SKM-1 (cell line): Measurements from ENCODE around the gene RNU5B-1.
A peak's percentile ranks its signal among the peaks of the same experiment; 100 is the strongest.

Experiments used
- DNase-seq: peaks from one replicate; lab custom pipeline; 2025; ENCODE audit not compliant: unreplicated experiment; lab: John Stamatoyannopoulos, UW

The RNU5B-1 gene

DNA sequence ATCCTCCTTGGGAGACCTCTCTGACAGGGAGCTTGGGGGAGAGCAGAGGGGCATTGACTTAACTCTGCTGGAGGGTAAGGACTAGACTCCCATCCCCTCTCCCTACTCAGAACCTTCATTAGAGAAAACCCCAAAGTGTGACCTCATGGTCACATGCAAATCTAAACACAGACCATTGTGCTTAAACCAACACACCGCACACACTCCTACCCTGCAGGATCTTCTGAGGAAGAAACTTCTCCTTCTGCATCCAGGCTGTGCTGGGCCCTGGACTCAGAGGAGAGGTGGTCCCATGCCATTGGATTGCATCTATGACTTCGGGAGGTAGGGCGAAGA, 17.0 kb upstream of the RNU5B-1 start:
- DNase-seq = no peak

DNA sequence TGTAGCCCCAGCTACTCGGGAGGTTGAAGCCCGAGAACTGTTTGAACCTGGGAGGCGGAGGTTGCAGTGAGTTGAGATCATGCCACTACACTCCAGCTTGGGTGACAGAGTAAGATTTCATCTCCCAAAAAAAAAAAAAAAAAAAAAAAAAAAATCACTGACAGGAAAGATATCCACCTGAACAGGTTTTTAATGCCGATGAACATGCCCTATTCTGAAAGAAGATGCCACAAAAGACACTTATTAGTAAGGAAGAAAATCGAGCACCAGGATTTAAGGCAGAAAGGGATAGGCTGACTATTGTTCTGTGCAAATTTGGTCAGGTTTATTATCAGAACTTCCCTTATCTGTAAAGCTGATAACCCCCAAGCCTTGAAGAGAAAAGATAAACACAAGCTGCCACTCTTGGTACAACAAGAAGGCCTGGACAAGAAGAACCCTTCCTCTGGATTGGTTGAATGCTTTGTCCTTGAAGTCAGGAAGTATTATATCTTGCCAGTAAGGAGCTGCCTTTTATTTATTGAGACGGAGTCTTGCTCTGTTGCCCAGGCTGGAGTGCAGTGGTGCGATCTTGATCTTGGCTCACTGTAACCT, 15.1 kb upstream of the RNU5B-1 start:
- DNase-seq = no peak

DNA sequence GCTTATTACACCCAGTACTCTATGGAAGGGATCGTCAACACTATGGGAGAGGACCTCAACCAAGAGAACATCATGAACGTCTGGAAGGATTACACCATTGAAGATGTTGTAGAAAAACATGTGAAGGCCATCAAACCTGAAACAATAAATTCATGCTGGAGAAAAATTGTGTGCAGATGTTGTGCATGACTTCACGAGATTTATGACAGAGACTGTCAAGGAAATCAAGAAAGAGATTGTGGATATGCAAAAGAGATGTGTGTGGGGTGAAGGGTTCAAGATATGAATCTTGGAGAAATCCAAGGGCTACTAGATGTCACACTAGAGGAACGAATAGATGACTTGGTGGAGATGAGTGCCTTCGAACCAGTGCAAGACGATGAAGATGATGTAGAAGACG, 14.2 kb upstream of the RNU5B-1 start:
- no peak for DNase-seq

DNA sequence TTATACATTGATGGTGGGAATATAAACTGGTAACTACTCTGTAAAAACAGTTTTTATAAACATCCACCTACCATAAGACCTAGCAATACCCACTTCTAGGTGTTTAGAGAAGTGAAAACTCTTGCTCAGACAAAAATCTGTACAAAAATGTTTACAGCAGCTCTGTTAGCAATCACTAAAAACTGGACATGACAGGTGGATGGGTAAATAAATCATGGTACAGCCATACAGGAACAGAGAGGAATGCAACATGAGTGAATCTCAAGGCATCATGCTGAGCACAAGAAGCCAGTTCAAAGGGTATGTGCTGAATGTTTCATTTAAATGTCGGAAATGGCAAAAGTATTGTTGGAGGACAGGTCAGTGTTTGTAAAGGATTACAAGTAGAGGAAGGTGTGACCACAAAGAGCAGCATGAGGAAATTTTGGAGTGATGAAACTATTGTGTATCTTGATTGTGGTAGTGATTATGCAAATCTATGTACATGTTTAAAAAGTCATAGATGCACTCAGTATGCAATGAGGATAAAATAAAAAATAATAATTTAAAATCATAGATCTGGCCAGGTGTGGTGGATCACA, 11.4 kb upstream of the RNU5B-1 start:
- no peak for DNase-seq

DNA sequence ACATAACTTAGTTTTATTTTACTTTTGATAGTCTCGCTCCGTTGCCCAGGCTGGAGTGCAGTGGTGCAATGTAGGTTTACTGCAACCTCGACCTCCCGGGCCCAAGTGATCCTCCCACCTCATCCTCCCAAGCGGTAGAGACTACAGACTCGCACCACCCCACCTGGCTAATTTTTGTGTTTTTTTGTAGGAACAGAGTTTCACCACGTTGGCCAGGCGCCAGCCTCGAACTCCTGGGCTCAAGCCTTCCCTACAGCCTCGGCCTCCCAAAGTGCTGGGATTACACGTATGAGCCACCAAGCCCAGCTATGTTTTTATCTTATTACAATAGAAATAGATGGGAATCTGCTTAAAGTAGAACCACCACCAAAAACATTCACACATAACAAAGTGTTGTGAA, 5.7 kb upstream of the RNU5B-1 start:
- DNase-seq = no peak

DNA sequence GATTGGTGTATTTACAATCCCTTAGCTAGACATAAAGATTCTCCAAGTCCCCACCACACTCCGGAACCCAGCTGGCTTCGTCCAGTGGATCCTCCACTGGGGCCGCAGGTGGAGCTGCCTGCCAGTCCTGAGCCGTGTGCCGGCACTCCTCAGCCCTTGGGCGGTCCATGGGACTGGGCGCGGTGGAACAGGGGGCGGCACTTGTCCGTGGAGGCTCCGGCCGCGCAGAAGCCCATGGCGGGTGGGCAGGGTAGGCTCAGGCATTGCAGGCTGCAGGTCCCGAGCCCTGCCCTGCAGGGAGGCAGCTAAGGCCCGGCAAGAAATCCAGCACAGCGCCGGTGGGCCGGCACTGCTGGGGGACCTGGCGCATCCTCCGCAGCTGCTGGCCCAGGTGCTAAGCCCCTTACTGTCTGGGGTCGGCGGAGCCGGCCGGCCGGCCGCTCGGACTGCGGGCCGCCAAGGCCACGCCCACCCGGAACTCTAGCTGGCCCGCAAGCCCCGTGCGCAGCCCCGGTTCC, 3.5 kb upstream of the RNU5B-1 start:
- no peak for DNase-seq

DNA sequence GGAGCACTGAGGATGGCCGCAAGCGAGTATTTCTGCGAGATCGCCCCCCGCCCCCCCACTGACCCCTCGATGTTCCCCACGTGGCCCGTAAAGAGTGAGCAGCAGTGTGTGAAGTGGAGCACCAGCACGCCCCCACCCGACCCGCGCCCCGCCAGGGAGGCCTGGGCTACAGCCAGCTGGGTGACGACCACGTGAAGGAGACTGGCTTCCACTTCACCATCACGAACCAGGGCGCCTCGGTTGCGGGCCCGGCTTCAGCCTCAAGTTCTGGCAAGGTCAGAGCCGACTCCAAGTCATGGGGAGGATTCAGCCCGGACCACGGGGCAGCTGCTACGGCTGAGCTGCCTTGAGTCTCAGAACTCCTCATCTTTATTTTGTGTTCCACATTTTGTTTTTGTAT, 2.4 kb upstream of the RNU5B-1 start:
- DNase-seq = no peak

DNA sequence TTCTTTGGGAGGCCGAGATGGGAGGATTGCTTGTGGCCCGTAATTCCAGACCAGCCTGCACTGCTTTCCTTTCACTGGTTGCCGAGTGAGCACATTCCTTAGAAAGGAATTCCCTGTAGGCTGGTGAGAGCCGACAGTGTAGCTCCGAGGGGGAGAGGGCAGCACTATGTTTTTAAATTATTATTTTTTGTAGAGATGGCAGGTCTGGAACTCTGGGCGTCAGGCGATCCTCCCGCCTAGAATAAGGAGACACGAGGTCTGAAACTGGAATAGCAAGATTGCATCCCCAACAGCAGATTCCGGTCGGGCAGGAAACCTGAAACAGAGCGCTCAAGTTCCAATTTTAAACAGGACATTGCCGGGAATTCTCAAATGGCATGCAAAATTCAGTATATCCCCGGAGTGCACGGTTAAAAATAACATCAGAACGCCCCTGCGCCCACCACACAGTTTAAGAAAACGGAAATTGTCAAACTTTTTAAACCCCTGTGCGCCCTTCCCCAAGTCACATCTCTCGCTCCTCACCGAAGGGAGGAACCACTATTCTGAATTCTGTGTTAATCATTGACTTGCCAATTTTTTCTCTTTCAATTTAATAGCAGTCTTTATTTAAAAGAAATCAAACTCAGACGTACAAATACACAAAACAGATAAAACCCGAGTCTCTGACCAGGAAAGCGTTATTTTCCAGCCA, 643 bp upstream of the RNU5B-1 start:
- DNase-seq = no peak

DNA sequence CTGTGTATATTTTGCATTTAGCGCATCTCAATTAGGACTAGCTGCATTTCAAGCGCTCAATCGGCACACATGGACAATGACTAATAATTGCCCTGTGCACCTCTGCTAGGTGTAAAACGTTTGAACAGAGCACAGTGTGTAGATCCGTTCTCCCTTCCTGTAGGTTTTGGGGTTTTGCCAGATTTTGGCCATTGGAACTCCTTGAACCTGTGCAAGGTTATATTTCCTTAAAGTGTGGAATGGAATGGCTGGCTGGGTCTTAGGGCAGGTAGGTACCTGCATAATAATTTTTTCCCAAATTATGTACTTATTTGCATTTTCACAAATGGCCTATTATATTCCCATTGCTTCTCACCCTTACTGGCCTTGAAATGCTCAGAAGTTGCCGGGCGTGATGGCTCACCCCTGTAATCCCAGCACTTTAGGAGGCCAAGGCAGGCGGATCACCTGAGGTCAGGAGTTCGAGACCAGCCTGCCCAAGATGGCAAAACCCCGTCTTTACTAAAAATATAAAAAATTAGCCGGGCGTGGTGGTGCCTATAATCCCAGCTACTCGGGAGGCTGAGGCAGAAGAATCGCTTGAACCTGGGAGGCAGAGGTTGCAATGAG, 777 bp downstream of the RNU5B-1 start:
- DNase-seq = no peak

DNA sequence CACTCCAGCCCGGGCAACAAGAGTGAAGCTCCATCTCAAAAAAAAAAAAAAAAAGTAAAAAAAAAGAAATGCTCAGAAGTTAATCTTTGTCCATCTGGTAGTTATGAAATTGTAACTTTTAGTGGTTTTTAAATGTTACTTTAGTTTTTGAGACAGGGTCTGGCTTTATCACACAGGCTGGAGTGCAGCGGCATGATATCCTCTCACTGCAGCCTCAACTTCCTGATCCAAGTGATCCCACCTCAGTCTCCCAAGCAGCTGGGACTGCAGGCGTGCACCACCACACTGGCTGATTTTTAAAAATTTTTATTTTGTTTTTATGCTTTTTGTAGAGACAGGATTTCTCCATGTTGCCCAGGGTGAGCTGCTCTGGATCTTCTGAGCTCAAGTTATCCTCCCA, 1.3 kb downstream of the RNU5B-1 start:
- DNase-seq = no peak

DNA sequence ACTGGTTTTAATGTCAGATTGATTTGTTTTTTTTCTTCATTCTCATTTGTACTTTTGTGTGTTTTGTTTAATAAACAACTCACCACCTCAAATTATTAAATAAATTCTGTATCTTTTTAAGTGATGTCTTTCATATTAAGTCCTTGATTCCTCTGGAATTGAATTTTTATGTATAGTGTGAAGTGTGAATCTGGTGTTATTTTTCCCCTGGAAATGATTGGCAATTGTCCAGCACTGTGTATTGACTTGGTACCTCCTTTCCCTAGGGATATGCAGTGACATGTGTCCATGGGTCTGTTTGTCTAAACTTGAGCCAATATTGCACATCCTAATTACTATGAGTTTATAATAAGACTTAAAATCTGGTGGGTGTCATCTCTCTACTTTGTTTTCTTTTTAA, 2.1 kb downstream of the RNU5B-1 start:
- no peak for DNase-seq

DNA sequence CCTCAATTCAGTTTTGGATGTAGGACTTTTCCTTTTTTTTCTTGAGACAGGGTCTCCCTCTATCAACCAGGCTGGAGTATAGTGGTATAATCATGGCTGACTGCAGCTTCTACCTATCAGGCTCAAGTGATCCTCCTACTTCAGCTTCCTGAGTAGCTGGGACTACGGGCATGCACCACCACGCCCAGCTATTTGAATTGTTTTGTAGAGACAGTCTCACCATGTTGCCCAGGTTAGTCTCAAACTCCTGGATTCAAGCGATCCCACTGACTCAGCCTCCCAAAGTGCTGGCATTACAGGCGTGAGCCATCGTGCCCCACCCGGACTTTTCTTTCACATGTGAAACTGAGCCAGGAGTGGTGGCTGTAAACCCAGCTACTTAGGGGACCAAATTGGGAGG, 3.5 kb downstream of the RNU5B-1 start:
- DNase-seq = no peak

DNA sequence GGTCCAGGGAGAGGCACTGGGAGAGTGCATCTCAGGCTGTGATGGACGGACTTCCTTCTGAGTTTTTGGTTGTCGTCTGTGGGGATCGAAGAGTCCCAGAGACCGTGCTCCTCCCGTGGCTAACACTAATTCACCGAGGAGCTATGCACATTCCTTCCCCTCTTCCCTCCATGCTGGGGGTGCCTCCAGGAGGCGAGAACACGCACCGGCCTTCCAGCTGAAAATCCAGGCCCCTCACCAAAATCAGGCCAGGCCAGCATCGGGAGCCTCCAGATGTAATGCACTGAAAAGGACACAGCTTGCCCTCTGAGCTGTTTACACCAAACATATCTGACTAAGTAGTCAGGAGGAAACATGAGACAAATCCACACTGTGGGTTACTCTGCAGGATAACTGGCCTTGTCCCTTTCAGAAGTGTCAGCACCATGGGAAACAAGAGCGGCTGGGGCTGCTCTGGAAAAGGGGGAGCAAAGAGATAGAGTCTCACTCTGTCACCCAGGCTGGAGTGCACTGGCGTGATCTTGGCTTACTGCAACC, 5.5 kb downstream of the RNU5B-1 start:
- DNase-seq = no peak

DNA sequence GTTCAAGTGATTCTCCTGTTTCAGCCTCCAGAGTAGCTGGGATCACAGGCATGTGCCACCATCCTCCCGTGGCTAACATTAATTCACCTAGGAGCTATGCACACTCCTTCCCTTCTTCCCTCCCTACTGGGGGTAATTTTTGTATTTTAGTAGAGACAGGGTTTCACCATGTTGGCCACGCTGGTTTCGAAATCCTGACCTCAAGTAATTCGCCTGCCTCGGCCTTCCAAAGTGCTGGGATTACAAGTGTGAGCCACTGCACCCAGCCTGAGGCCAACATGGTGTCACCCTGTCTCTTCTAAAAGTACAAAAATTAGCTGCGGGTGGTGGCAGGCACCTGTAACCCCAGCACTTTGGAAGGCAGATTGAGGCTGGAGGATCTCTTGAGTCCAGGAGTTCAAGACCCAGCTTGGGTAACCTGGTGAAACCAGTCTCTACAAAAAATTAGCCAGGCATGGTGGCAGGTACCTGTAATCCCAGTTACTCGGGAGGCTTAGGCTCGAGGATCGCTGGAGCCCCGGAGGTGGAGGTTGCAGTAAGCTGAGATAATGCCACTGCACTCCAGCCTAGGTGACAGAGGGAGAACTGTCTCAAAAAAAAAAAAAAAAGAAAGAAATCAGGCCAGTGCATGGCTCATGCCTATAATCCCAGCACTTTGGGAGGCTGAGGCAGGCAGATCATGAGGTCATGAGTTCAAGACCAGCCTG, 6.1 kb downstream of the RNU5B-1 start:
- DNase-seq = peak; percentile 41

DNA sequence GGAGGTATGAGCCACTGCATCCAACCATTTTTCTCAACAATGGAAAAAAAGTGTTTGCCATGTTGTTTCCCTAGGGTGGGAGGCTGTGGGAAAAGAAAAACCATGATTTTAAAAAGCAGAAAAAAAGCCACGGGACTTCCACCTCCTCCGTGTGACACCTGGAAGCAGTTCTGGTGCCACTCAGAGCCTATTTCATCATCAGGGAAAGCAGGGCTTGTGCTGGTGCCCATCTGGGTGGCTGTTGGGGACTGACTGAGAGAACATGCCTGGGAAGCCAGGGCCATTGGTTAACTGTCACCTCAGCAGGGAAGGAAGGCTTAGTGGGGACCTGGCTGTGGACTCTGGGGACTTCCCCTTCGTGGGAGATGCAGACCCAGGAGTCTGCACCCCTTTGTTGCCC, 7.3 kb downstream of the RNU5B-1 start:
- no peak for DNase-seq

DNA sequence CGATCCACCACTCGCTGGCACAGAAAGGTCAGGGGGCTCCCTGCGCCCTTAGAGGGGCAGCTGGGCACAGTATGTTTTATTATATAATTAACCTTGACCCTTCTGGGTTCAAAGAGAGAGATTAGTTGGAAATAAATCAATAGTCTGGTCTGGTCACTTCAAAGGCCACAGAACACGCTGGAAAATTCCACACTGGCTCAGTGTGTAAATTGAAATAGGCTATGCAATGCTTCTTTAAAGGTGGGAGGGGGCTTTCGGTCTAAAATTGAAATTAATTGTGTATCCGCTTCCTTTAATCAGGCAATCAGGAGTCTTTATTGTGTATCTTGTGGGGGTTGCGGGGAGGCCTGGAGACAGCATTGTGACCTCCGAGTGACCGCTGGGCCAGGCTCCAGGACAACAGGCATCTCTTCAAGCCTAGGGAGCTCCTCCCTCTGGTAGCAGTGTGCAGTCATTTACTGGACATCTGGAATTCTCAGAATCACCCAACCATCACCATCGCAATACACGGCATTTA, 8.0 kb downstream of the RNU5B-1 start:
- DNase-seq = no peak

DNA sequence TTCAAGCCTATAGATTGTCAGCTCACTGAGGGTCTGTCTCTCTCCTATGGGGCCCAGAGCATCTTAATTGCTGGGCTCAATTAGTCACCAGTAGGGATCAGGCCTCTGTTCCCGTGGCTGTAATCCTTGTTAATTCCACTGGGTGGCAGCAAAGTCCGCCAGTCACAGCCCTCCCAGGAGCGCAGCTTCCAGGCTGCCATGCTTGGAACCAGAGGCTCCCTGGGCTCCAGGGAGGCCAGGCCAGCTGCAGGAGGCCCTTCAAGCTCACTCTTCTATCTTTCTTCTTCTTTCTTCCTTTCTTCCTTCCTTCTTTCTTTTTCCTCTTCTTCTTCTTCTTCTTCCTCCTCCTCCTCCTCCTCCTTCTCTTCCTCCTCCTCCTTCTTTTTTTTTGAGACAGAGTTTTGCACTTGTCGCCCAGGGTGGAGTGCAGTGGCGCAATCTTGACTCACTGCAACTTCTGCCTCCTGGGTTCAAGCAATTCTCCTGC, 14.4 kb downstream of the RNU5B-1 start:
- peak; percentile 69 for DNase-seq

DNA sequence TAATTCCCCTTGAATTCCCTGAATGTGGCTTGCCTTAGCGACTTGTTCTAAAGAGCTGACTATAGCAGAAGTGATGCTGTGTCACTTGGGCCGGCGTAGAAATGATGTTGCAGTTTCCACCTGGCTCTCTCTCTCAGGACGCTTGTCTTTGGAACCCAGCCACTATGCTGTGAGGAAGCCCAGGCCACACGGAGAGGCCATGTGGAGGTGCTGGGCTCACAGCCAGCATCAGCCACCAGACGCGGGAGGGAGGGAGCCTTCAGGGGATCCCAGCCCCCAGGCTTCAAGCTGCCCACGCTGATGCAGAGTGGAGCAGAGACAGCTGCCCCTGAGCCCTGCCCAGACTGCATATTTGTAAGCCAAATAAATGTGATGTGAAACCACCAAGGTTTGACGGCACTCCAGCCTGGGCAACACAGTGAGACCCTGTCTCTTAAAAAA, 18.6 kb downstream of the RNU5B-1 start:
- no peak for DNase-seq

DNA sequence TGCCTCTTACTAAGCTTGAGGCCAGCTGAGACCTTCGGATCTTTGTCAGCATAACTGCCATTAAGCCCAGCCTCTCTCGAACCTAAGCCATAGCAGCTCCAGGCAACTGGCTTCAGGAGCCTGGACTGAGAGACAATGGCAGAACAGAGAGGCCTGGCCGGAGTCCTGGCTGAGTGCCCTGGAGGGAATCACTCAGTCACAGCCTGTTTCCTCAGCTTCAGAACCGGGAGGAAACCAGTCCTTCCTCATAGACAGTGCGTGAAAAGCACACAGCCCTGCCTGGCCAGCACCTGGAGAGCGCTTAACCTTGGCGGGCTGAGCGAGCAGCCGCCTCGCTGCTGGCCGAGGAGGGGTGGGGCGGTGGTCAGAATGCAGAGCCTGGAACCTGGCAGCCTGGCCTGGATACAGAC, 21.6 kb downstream of the RNU5B-1 start:
- DNase-seq = no peak

DNA sequence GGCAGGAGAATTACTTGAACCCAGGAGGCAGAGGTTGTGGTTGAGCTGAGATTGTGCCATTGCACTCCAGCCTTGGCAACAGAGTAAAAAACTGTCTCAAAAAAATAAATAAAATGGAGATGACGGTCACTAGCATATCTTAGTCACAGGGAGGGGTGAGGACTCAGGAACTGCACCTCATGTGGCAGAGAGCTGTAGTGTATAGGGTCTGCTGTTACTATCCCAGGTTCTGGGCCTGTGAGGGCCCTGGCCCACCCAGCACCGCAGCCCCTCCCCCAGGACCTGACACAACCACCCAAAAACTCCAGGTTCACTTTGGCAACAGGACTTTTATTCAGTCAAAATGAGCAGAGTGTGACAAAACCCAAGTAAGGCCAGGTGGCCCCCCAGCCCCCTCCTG, 22.3 kb downstream of the RNU5B-1 start:
- no peak for DNase-seq
